GOT3 (cell line): ENCODE data around the gene ARFIP1.

Experiments
- DNase-seq: peaks from one replicate; lab custom pipeline; 2025; ENCODE audit warnings: mixed read lengths; lab: John Stamatoyannopoulos, UW

Gene ARFIP1

GRCh38 chr4:152961773-152962115, 182.0 kb downstream of the ARFIP1 start:
- no peak for DNase-seq
